Measurements from ENCODE around the gene PNLIPRP1.

The PNLIPRP1 gene

DNA sequence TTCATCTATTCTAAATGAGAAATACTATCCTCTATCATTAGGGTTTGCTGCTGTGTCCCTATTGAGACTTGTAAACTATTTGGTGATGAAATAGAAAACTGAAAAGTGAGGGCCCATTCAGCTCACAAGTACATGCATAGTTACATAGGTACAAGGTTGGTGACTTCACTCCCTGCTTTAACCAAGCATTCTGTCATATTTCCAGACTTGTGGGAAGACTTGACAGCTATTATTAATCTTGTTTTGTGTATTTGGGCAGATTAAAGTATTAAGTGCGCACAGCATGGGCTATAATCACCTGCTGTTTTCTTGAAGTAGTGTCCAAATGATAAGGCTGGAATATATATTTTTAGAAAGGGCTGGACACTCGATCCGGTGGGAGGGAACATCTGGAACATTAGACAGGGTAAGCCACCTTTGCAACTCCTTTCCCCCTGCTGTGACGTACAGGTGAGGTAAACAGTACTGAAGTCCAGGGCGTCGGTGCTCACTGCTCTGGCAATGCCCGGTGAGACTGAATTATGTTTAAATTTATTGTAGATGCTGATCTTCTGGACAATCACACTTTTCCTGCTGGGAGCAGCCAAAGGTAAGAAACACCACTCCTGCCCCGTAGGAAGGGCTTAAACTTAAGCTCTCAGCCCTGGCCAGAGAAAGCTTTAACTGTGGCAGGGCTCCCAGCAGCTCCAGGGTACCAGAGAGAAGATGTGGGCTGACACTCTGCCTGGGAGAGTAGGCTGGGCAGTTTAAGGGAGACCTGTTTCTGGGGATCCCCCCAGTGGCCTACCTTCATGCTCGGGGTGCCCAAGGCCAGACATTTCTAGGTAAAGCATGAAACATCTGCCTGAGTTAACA lies at the start of gene PNLIPRP1:
TSS of gene PNLIPRP1 (plus strand) at position 370 of the 855 bp plus-strand sequence. CDS start at position 541, 171 bp downstream.
- no peak for DNase-seq

- DNase-seq, result no peak
These were observed 48.6 kb upstream of the PNLIPRP1 start for GRCh38 chr10:116542007-116542677.

DNA sequence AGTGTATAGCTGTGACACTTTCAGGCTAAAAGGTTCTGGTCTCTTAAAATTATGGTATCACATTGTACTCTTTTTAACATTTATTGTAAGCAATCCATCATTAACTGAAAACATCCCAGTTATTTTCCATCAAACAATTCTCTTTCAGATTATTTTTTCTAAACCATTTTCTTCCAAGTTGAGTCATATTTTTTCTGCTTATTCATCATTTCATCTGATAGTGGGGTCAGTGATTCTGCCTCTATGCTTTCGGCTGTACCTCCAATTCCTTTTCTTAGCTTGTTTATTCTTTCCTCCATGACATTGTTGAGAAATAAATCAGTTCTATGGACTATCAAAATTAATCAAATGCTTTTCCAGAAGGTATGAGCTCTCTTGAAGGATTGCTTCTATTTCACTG lies 45.6 kb upstream of the PNLIPRP1 start:
- DNase-seq, result no peak

GRCh38 chr10:116545756-116546155 lies 45.0 kb upstream of the PNLIPRP1 start, which contains the start of gene PNLIP:
Gene PNLIP, plus strand, starts transcription at chr10:116545931. Its CDS starts 162 bp downstream, at chr10:116546093.
- DNase-seq, result no peak

- no peak for DNase-seq
These were observed 42.5 kb upstream of the PNLIPRP1 start for GRCh38 chr10:116548301-116548700.

DNA sequence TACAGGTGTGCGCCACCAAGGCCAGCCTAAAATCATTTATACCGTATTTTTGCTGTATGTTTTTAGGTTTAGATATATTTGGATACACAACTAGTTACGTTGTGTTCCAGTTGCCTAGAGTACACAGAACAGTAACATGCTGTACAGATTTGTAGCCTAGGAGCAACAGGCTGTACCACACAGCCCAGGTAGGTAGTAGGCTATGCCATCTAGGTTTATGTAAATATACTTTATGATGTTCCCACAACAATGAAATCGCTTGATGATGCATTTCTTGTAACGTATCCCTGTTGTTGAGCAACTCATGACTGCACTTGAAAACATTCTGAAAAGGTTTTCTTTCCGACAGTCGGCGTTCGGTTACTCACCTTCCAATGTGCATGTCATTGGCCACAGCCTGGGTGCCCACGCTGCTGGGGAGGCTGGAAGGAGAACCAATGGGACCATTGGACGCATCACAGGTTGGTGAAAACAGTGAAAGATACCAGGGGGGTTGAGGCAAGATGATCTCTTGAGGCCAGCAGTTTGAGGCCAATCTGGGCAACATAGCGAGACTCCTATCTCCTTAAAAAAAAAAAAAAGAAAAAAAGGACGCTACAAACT lies 37.3 kb upstream of the PNLIPRP1 start:
- DNase-seq, result no peak

DNA sequence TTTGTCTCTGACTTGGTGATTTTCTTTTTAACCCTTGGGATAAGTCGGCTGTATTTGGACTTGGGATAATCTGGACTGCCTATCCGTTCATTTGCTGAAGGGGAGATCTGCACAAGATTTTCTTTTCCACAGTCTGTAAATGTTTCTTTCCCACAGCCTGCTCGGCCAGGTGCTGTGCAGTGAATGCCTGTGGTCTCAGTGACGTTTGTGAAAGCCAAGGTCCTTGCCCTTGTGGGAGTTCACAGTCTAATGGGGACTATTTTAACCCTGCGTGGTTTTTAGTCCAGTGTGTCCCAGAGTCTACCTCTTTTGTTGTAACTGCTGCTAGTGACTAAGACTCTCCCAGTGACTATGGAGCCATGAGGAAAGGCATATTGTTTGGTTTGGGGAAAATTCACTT lies 36.1 kb upstream of the PNLIPRP1 start:
- no peak for DNase-seq

DNA sequence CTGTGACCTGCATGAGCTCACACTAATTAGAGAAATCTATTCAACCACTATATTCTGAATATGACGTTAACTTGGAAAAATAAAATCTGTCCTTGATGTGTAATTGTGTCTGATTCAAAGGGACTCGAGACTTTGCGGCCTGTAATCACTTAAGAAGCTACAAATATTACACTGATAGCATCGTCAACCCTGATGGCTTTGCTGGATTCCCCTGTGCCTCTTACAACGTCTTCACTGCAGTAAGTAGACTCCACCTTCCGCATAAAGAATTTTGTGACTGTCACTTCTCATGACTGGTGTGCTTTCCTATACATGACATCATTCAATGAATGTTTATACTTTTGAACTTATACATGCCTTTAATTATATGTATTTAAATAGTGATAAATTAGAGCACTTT lies 34.9 kb upstream of the PNLIPRP1 start:
- no peak for DNase-seq

- no peak for DNase-seq
These were observed 33.4 kb upstream of the PNLIPRP1 start for GRCh38 chr10:116557305-116557880.

DNA sequence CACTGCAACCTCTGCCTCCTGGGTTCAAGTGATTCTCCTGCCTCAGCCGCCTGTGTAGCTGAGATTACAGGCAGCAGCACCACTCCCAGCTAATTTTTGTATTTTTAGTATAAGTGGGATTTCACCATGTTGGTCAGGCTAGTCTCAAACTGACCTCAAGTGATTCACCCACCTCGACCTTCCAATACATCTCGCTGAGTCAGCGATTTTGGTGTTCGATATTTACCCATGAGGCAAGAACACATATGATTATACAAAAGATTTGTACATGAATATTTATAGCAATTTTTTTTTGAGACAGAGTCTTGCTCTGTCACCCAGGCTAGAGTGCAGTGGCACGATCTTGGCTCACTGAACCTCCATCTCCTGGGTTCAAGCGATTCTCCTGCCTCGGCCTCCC lies 25.2 kb upstream of the PNLIPRP1 start:
- DNase-seq, result no peak

DNA sequence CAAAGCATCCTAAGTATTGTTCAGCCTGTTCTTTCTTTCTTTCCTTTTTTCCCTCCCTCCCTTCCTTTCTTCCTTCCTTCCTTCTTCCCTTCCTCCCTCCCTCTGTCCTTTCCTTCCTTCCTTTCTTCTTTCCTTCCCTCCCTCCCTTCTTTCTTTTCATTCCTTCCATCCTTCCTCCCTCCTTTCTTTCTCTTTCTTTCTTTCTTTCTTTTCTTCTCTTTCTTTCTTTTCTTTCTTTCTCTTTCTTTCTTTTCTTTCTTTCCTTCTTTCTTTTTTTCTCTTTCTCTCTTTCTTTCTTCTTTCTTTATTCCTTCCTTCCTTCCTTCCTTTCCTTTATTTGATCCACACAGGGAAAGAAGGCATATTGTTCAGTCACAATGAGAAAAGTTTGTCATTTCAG lies 23.8 kb upstream of the PNLIPRP1 start:
- DNase-seq, result no peak

DNA sequence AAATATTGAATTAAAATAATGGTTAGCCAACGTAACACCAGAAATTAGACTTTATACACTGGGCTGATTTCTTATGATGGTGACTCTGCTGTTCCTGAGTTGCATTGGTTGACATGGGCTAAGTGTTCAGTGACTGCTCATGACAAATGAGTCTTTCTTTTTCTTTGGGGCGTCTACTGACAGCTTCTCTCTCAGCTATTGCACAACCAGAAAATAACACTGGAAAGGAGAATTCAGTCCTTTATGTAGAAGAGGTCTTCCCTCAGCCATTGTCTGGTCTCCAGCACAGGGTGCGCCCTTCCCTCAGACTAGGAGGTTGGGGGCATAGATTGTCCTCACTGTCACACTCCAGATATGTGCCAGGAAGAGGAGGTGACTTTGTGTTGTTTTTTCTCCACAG lies 23.4 kb upstream of the PNLIPRP1 start:
- no peak for DNase-seq

DNA sequence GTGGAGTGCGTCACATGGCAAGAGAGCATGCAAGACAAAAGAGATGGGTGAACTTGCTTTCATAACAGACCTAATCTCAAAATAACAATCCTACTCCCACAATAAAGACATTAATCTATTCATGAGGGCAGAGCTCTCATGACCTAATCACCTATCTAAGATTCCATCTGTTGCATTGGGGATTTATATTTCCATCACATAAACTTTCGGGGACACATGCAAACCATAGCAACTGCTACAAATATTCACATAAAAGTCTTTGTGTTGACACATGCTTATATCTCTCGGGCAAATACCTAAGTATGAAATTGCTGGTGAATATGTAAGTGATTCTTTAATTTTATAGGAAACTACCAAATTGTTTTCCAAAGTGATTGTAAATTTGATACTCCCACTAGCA lies 16.0 kb upstream of the PNLIPRP1 start:
- no peak for DNase-seq

DNA sequence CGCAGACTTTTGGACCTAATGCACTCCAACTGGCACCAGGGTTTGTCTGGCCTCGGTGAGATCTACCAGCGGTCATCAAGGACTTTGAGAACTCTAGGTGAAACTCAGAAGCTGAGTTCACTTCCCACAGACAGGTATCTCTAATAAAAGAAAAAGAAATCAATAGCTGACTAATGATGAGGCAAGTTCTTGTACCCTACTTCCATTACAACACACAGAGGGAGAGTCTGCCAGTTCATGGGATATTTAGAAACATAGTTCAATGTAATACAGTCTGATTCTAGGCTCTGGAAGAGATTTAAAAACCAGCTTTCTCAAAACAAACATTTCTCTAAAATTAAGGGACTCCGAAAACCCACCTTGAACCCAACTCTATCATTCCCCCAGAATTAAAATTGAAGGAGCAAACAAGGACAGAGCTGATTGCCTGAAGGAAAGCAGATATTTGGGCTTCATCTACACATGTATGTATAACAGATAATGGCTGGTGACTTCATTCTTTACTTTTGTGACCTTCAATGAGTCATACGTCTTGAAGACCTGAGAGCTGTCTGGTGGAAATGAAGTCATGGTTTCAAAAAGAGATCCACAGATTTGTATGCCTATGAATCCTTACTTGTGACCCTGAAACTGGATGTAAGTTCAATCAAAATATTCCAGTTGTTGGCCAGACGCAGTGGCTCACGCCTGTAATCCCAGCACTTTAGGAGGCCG lies 2.7 kb upstream of the PNLIPRP1 start:
- no peak for DNase-seq

DNA sequence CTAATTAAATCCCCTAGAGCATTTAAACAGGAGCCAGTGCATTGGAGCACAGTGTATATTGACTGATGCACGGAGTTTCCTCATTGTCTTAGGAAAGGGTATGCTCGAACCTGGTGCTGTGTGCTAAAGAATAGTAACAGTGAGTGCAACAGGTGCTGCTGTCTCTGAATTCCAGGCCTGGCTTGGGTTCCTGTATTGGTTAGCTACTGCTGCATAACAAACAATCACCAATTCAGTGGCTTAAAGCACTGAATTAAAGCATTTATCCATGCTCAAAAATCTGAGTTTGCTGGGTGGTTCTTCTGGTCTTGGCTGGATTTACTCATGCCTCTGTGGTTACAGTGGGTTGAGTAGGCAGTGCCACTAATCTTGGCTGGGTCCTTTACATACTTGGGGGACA lies 1.8 kb upstream of the PNLIPRP1 start:
- no peak for DNase-seq

DNA sequence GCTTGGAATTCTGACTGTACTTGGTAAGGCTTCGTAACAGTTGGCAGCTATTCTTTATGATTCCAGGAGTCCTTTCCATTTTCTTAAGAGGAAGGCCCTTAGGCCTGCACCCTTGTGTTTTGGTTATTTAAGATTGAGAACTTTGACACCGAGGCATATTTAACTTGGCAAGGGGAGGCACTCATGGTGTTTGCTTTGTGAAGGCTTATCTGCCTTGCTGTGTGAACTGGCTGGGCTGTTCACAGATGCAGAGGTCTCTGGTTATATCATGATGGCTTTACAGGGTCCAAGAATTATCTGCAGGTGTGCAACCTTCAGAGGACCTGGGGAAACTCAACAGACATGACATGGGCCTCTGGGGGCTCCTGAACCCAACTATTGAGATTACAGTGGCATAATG lies 833 bp upstream of the PNLIPRP1 start:
- no peak for DNase-seq

DNA sequence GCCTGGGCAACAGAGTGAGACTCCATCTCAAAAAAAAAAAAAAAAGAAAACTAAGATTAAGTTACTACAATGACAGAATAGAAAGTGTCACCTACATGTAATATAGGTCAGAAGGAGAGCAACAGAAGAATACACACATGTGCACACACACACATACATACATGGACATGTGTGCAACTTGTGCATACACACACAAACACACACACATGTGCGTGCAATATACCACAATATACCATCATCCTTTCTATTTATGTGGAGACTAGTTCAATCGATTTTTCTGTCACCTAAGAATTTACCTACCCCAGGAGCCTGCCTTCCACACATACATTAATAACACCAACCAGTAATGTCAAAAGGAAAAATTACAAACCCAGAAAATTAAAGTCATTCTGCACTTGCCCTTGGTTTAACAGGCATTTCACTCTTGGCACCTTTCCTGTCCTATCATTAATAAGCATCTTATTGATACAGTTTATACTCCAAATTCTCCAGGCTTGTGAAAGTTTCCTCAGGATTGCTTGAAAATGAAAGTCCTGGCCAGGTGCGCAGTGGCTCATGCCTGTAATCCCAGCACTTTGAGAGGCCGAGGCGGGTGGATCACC lies 2.5 kb downstream of the PNLIPRP1 start:
- DNase-seq, result no peak

GRCh38 chr10:116594525-116595035 lies 3.8 kb downstream of the PNLIPRP1 start:
- no peak for DNase-seq

DNA sequence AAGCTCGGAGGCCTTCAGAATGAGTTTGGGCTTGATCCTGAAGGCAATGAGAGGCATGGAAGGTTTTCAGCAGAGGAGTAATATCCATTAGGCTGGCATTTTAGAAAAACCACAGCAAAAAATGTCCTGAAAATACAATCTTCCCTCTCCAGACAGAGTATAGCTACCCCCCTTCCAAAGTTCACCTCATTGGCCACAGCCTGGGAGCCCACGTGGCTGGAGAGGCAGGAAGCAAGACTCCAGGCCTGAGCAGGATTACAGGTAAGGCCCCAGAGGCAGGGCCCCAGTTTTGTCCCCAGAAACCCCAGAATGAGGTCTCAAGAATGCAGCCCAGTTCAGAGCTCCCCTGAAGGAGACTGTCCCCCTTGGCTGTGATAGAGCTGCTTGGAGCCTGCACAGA lies 5.3 kb downstream of the PNLIPRP1 start:
- DNase-seq, result no peak

GRCh38 chr10:116597543-116597942 lies 6.8 kb downstream of the PNLIPRP1 start:
- no peak for DNase-seq

GRCh38 chr10:116598329-116598728 lies 7.6 kb downstream of the PNLIPRP1 start:
- no peak for DNase-seq

DNA sequence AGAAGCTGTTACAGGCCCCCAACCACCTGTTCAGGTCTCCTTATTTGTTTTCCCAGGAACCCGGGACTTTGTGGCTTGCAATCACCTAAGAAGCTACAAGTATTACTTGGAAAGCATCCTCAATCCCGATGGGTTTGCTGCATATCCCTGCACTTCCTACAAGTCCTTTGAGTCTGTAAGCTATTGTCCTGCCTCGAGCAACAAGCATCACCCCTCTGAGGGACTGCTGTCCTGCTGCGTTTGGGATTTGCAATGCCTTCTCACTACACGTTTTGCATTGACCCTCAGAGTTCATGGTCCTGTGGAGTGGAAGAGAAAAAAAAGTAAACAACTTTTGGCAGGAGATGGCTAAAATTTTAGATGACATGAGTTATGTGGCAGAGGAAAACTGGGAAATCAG lies 9.2 kb downstream of the PNLIPRP1 start:
- no peak for DNase-seq
